Chondrocyte (in vitro differentiated cells): Measurements from ENCODE around the gene TNRC6A. TPM values are rescaled to one million over a fixed set of nuclear protein-coding genes. Genes with fewer than 3 reads are reported as not detected.
"Not testable (repeated sequence)": the region's sequence is repeated elsewhere in the genome, so short reads cannot be mapped to it uniquely, and the experiment has no call there.

Source experiments
- DNase-seq: peaks from one replicate; pipeline ENCODE4 v3.0.0; 2021; ENCODE audit warnings: mixed read lengths, low spot score
- H3K27ac Mint-ChIP-seq: one replicate; pipeline ENCODE4 v1.8.0; 2021; ENCODE audit warnings: mild to moderate bottlenecking, moderate library complexity, mixed read lengths; ENCODE audit not compliant: unreplicated experiment
- H3K27me3 Mint-ChIP-seq: 2 replicates; pipeline ENCODE4 v1.8.0; 2021; ENCODE audit warnings: low read depth, mixed read lengths
- H3K36me3 Mint-ChIP-seq: 2 replicates; pipeline ENCODE4 v1.8.0; 2021; ENCODE audit warnings: low read depth, mixed read lengths
- H3K4me1 Mint-ChIP-seq: 2 replicates; pipeline ENCODE4 v1.8.0; 2021; ENCODE audit warnings: low read depth, mild to moderate bottlenecking, mixed read lengths
- H3K4me3 Mint-ChIP-seq: one replicate; pipeline ENCODE4 v1.8.0; 2021; ENCODE audit warnings: mild to moderate bottlenecking, moderate library complexity, mixed read lengths; ENCODE audit not compliant: unreplicated experiment
- H3K9me3 Mint-ChIP-seq: 2 replicates; pipeline ENCODE4 v1.8.0; 2021; ENCODE audit warnings: low read depth, mixed read lengths
- CTCF ChIP-seq: fragments of 200-600 bp; sonication (generic); IDR thresholded peaks from 2 replicates; pipeline ENCODE4 v1.5.0; 2021; ENCODE audit warnings: antibody characterized with exemption, mild to moderate bottlenecking, moderate library complexity
- total RNA-seq: library from RNA; stranded (reverse); gene quantifications from 3 replicates; pipeline ENCODE4 v1.2.1, GENCODE V29; 2021

The TNRC6A gene
- total RNA-seq, 1 donor from 2014 or later, result 42.8 TPM

- Mint-ChIP-seq H3K36me3 (no peaks in the 10 kb centered on the region), H3K27ac (no peak overlapping the region), H3K4me1 (peaks cover 9% of the 10 kb centered on the region), H3K27me3 (peaks cover 1% of the 10 kb centered on the region), H3K4me3 (no peak overlapping the region), H3K9me3 (no peaks in the 10 kb centered on the region)
- no peak for TF ChIP-seq CTCF
- no peak for DNase-seq
These were observed 114.9 kb downstream of the TNRC6A start for GRCh38 chr16:24844101-24845030.

GRCh38 chr16:24845031-24845365, 115.5 kb downstream of the TNRC6A start:
- H3K27ac Mint-ChIP-seq, H3K27me3 Mint-ChIP-seq, H3K4me3 Mint-ChIP-seq, DNase-seq, H3K9me3 Mint-ChIP-seq, H3K36me3 Mint-ChIP-seq, H3K4me1 Mint-ChIP-seq: not testable (repeated sequence)

- Mint-ChIP-seq H3K36me3 (no peaks in the 10 kb centered on the region), H3K27me3 (peaks cover 1% of the 10 kb centered on the region), H3K9me3 (no peaks in the 10 kb centered on the region), H3K27ac (no peak within 1 kb of the TSS), H3K4me3 (no peak within 1 kb of the TSS), H3K4me1 (peaks cover 9% of the 10 kb centered on the region)
- TF ChIP-seq CTCF, result no peak
- DNase-seq, result no peak
These were observed 116.5 kb downstream of the TNRC6A start, which contains the start of gene SLC5A11 for GRCh38 chr16:24845726-24846547. TSS of gene SLC5A11 (plus strand) at chr16:24845963. CDS start at chr16:24858644, 12,681 bp downstream.

- DNase-seq, result no peak
- no peak for TF ChIP-seq CTCF
- Mint-ChIP-seq H3K9me3 (no peaks in the 10 kb centered on the region), H3K4me1 (peaks cover 9% of the 10 kb centered on the region), H3K4me3 (no peak overlapping the region), H3K27ac (no peak overlapping the region), H3K27me3 (peaks cover 1% of the 10 kb centered on the region), H3K36me3 (no peaks in the 10 kb centered on the region)
These were observed 117.3 kb downstream of the TNRC6A start for GRCh38 chr16:24846548-24847357.

- no peak overlapping the region for H3K4me3 Mint-ChIP-seq
- H3K27me3 Mint-ChIP-seq, result peaks cover 1% of the 10 kb centered on the region
- no peak for DNase-seq
- no peaks in the 10 kb centered on the region for H3K9me3 Mint-ChIP-seq
- H3K27ac Mint-ChIP-seq, result no peak overlapping the region
- TF ChIP-seq CTCF, result no peak
- peaks cover 9% of the 10 kb centered on the region for H3K4me1 Mint-ChIP-seq
- no peaks in the 10 kb centered on the region for H3K36me3 Mint-ChIP-seq
These were observed 117.9 kb downstream of the TNRC6A start for GRCh38 chr16:24847358-24847664.
